PC-9 (cell line): ENCODE results near the gene OPTN. TPM values are rescaled to one million over a fixed set of nuclear protein-coding genes. Genes with fewer than 3 reads are reported as not detected.

Experiments used
- BruUV-seq: library from RNA; stranded (reverse); fragments of 400-500 nt; replicated peaks from 2 replicates; lab custom pipeline; 2021; lab: Mats Ljungman, UMichigan
- CTCF ChIA-PET: fragments of 300-600 bp; sonication (Branson Sonifier 250); formaldehyde crosslinking; loops from one replicate; lab custom pipeline; 2022; ENCODE audit warnings: antibody characterized with exemption; lab: Charles Lee
- POLR2A ChIA-PET: fragments of 300-600 bp; sonication (Branson Sonifier 250); formaldehyde crosslinking; loops from one replicate; lab custom pipeline; 2022; ENCODE audit warnings: antibody characterized with exemption; ENCODE audit not compliant: unreplicated experiment; lab: Charles Lee
- DNase-seq, 2 experiments: peaks; one replicate each; pipeline versions ENCODE4 v3.0.0 to v3.0.0-alpha.2; 2015 to 2022; ENCODE audit warnings: mixed read lengths in 1 of 2
- H2AFZ ChIP-seq: fragments of 200-600 bp; sonication (generic); 2 replicates; pipeline ENCODE4 v1.8.1; 2017; ENCODE audit warnings: antibody characterized with exemption
- H3F3A ChIP-seq: fragments of 200-600 bp; sonication (generic); 2 replicates; pipeline ENCODE4 v1.8.1; 2017; ENCODE audit warnings: antibody characterized with exemption, mild to moderate bottlenecking, low read depth; ENCODE audit not compliant: insufficient read depth
- H3K27ac ChIP-seq: fragments of 200-600 bp; sonication (generic); 2 replicates; pipeline ENCODE4 v1.6.1; 2016; ENCODE audit warnings: mixed run types
- H3K27me3 ChIP-seq: fragments of 200-600 bp; sonication (generic); 2 replicates; pipeline ENCODE4 v1.6.1; 2016; ENCODE audit warnings: low read depth, mixed run types; ENCODE audit not compliant: insufficient read depth
- H3K36me3 ChIP-seq: fragments of 200-600 bp; sonication (generic); 2 replicates; pipeline ENCODE4 v1.6.1; 2016; ENCODE audit warnings: low read depth, mixed run types
- H3K4me1 ChIP-seq: fragments of 200-600 bp; sonication (generic); replicated peaks from 2 replicates; pipeline ENCODE4 v1.6.1; 2016; ENCODE audit warnings: mixed run types; ENCODE audit not compliant: insufficient read depth
- H3K4me2 ChIP-seq: fragments of 200-600 bp; sonication (generic); 2 replicates; pipeline ENCODE4 v1.6.1; 2017; ENCODE audit warnings: mixed run types
- H3K4me3 ChIP-seq: fragments of 200-600 bp; sonication (generic); 2 replicates; pipeline ENCODE4 v1.6.1; 2016; ENCODE audit warnings: mixed run types
- H3K79me2 ChIP-seq: fragments of 200-600 bp; sonication (generic); 2 replicates; pipeline ENCODE4 v1.6.1; 2017; ENCODE audit warnings: low read depth, mixed run types
- H3K9me2 ChIP-seq: fragments of 200-600 bp; sonication (generic); 2 replicates; pipeline ENCODE4 v1.8.1; 2017; ENCODE audit warnings: mild to moderate bottlenecking; ENCODE audit not compliant: insufficient read depth
- H3K9me3 ChIP-seq: fragments of 200-600 bp; sonication (generic); 2 replicates; pipeline ENCODE4 v1.8.1; 2016; ENCODE audit warnings: low read depth; ENCODE audit not compliant: insufficient read depth
- H4K20me1 ChIP-seq: fragments of 200-600 bp; sonication (generic); 2 replicates; pipeline ENCODE4 v1.8.1; 2017; ENCODE audit not compliant: insufficient read depth
- EZH2 ChIP-seq: fragments of 200-600 bp; sonication (generic); IDR thresholded peaks from 2 replicates; pipeline ENCODE4 v1.8.0; 2017; ENCODE audit warnings: antibody characterized with exemption, low read depth
- intact Hi-C: fragments of 100-400 bp; cut with micrococcal nuclease; formaldehyde crosslinking; loops from one replicate; pipeline ENCODE4 v1.10.0; 2022; ENCODE audit not compliant: unreplicated experiment
- total RNA-seq: library from RNA; stranded (reverse); gene quantifications from 2 replicates; pipeline ENCODE4 v1.2.3, GENCODE V29; 2021
- TF ChIP-seq, protein P1 (sequence below): fragments of 200-600 bp; sonication (generic); conservative IDR thresholded peaks from 2 replicates; pipeline ENCODE4 v1.6.1; 2017; ENCODE audit warnings: mixed run types, antibody characterized with exemption, mild to moderate bottlenecking, moderate library complexity

Gene OPTN
- total RNA-seq, 1 experiment from 2014 or later = 26.6 TPM

DNA sequence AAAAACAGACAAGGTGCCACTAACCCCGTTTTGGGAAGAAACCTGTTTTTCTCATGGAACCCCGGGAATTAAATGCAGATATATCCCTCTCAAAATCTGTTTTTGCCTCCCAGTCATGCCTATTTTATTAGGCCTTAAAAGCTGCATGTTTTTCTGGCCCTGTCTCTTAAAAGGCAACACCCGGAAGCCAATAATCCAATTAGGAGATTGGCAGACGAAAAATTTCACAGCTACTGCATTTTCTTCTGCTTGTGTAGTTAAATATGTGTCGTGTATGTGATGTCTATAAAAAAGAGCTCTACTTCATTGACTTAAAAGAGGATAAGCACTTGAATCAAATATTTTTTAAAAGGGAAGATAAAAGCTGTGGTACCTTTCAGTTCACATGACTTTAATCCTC lies 31.9 kb upstream of the OPTN start:
- no TSS peak for BruUV-seq
- CTCF ChIA-PET = no interaction called here
- no peaks in the 10 kb centered on the region for H3K9me3 ChIP-seq
- H3F3A ChIP-seq = no peaks in the 10 kb centered on the region
- no peak overlapping the region for H2AFZ ChIP-seq
- no peaks in the 10 kb centered on the region for H4K20me1 ChIP-seq
- H3K4me3 ChIP-seq = no peak overlapping the region
- H3K36me3 ChIP-seq = no peaks in the 10 kb centered on the region
- no peaks in the 10 kb centered on the region for H3K79me2 ChIP-seq
- no peaks in the 10 kb centered on the region for H3K9me2 ChIP-seq
- no peak overlapping the region for H3K27ac ChIP-seq
- H3K27me3 ChIP-seq = peaks cover 18% of the 10 kb centered on the region
- H3K4me1 ChIP-seq = no peaks in the 10 kb centered on the region
- intact Hi-C loops = no loop called here
- no peak for DNase-seq
- no peak overlapping the region for H3K4me2 ChIP-seq
- POLR2A ChIA-PET = no interaction called here
- TF ChIP-seq EZH2 = no peak
- TF ChIP-seq, protein P1, sequence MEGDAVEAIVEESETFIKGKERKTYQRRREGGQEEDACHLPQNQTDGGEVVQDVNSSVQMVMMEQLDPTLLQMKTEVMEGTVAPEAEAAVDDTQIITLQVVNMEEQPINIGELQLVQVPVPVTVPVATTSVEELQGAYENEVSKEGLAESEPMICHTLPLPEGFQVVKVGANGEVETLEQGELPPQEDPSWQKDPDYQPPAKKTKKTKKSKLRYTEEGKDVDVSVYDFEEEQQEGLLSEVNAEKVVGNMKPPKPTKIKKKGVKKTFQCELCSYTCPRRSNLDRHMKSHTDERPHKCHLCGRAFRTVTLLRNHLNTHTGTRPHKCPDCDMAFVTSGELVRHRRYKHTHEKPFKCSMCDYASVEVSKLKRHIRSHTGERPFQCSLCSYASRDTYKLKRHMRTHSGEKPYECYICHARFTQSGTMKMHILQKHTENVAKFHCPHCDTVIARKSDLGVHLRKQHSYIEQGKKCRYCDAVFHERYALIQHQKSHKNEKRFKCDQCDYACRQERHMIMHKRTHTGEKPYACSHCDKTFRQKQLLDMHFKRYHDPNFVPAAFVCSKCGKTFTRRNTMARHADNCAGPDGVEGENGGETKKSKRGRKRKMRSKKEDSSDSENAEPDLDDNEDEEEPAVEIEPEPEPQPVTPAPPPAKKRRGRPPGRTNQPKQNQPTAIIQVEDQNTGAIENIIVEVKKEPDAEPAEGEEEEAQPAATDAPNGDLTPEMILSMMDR = no peak

DNA sequence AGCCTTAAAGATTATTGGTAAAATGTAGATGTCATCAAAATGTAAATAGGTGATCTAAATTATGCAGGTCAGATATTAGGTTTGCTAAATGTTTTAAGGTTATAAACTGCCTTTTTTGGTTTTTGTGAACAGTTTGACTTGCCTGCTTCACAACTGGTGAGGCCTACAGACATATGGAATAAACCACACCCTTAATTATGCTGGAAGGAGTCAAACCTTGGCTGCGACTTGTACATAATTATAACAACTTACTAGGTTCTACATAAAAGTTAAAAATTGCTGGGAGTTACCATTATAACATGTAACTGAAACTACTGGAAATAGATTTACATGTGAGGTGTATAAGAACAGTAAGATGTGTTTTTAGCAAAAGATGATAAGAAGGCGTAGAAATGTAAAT lies 31.5 kb upstream of the OPTN start:
- POLR2A ChIA-PET = no interaction called here
- intact Hi-C loops = no loop called here
- H3K4me3 ChIP-seq = no peak overlapping the region

GRCh38 chr10:13072339-13072738 lies 27.6 kb upstream of the OPTN start:
- Histone ChIP-seq H3K4me1 (no peaks in the 10 kb centered on the region), H3K27ac (no peak overlapping the region), H3F3A (no peaks in the 10 kb centered on the region), H3K9me3 (no peaks in the 10 kb centered on the region), H3K79me2 (no peaks in the 10 kb centered on the region), H3K27me3 (no peaks in the 10 kb centered on the region), H3K9me2 (no peaks in the 10 kb centered on the region), H4K20me1 (no peaks in the 10 kb centered on the region), H3K4me2 (no peak overlapping the region), H2AFZ (no peak overlapping the region), H3K36me3 (no peaks in the 10 kb centered on the region), H3K4me3 (no peak overlapping the region)
- TF ChIP-seq, protein P1 = no peak
- TF ChIP-seq EZH2 = no peak
- intact Hi-C loops = loop anchor here (5.0 kb wide), 1 partner anchor 350 kb away; no protein-coding TSS in a partner anchor
- POLR2A ChIA-PET = no interaction called here
- no peak for DNase-seq
- no TSS peak for BruUV-seq
- CTCF ChIA-PET = no interaction called here

More for the DNA sequence above, 31.5 kb upstream of the OPTN start:
- CTCF ChIA-PET = no interaction called here
- no peak for DNase-seq
- Histone ChIP-seq H3K79me2 (no peaks in the 10 kb centered on the region), H3K36me3 (no peaks in the 10 kb centered on the region), H2AFZ (no peak overlapping the region), H4K20me1 (no peaks in the 10 kb centered on the region), H3K27me3 (peaks cover 15% of the 10 kb centered on the region), H3F3A (no peaks in the 10 kb centered on the region), H3K4me2 (no peak overlapping the region), H3K9me3 (no peaks in the 10 kb centered on the region), H3K27ac (no peak overlapping the region), H3K4me1 (no peaks in the 10 kb centered on the region), H3K9me2 (no peaks in the 10 kb centered on the region)
- TF ChIP-seq EZH2 = no peak
- no TSS peak for BruUV-seq
